Measurements from ENCODE around the gene MITF. TPM values are rescaled to one million over a fixed set of nuclear protein-coding genes. Genes with fewer than 3 reads are reported as not detected.

Gene MITF
- total RNA-seq, 3 donors from 2014 or later, result 3.2 to 56.1 (median 5.5) TPM

DNA sequence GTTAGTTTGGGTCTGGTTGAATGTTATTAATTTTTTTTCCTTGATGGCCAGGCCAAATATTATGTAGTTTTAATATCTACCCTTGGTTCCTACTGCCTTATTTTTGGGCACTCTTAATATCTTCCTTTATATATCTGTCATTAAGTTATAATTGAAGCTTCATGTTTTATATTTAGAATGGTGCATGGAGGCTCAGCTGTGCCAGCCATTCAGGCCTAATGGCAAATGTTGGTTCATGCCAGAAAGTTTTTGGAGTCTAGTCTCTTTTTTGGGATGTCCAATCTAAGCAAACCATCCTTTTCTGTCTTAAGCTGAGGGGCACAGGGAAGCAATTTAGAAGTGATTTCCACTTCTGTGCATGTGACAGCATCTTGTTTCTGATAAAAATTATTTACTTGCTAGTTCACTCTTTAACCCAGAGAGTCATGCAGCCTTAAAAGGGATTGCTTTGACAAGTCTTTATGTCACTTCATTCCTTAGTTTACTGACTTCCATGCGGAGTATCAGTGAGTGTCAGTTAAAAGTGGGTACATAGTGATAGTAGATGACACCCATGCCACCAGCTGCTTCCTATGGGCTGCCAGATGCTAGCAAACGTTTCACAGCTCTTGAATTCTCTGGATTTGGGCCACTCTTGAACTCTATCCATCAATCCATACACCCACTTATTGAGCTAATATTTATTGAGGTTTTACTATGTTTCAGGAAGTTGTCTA is 33.0 kb downstream of the MITF start:
- no peak for ATAC-seq
- Histone ChIP-seq H3K4me3 (no peak overlapping the region), H3K36me3 (ENCODE audit: low read depth) (no peaks in the 10 kb centered on the region), H3K9me3 (no peaks in the 10 kb centered on the region), H3K4me1 (ENCODE audit: low read depth) (no peaks in the 10 kb centered on the region)
- TF ChIP-seq, protein P1, sequence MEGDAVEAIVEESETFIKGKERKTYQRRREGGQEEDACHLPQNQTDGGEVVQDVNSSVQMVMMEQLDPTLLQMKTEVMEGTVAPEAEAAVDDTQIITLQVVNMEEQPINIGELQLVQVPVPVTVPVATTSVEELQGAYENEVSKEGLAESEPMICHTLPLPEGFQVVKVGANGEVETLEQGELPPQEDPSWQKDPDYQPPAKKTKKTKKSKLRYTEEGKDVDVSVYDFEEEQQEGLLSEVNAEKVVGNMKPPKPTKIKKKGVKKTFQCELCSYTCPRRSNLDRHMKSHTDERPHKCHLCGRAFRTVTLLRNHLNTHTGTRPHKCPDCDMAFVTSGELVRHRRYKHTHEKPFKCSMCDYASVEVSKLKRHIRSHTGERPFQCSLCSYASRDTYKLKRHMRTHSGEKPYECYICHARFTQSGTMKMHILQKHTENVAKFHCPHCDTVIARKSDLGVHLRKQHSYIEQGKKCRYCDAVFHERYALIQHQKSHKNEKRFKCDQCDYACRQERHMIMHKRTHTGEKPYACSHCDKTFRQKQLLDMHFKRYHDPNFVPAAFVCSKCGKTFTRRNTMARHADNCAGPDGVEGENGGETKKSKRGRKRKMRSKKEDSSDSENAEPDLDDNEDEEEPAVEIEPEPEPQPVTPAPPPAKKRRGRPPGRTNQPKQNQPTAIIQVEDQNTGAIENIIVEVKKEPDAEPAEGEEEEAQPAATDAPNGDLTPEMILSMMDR (IDR thresholded peaks at IDR 0.05), result no peak
- no peak for DNase-seq
- intact Hi-C loops (cut with DNase I, micrococcal nuclease), result no loop called here

DNA sequence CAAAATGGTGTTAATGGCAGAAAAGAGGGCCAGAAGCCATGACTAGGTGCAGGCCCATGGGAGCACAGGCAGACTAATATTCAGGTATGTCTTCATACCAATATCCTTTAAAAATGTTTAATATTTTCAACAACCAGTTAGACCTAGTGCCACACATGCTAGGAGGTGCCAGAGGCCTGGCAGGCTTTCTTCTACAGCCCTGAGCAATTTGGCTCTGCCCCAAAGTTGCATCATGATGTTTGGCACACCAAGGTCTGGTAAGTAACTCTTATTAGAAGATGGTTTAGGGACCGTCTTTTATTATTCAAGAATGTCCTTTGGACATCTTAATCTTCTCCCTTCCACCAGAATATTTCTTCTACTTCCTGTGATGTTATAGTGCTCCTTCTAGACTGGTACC is 34.8 kb downstream of the MITF start:
- no peak for ATAC-seq
- no peaks in the 10 kb centered on the region for H3K9me3 ChIP-seq
- no peaks in the 10 kb centered on the region for H3K36me3 ChIP-seq (ENCODE audit: low read depth)
- no peak for DNase-seq
- TF ChIP-seq, protein P1 (IDR thresholded peaks at IDR 0.05), result no peak
- no peaks in the 10 kb centered on the region for H3K4me1 ChIP-seq (ENCODE audit: low read depth)
- H3K4me3 ChIP-seq, result no peak overlapping the region
- intact Hi-C loops (cut with DNase I, micrococcal nuclease), result no loop called here

DNA sequence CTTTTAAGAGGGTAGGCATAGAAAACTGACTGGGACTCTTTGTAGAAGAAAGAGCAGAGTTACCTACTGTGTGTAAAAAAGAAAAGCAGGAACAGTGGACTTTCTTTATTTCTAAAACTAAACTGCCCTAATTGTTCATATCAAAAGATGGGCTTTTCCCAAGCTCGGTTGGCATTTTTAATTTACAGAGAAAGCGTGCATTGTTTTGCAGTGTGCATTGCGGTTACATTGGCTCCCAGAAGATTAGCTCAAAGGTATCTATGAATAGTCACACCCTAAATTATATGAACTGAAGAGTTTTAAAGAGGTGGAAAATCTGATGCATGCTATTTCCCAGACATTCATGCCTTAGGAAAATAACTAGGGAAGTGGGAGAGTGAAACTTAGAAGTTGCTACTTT is 36.5 kb downstream of the MITF start:
- intact Hi-C loops (cut with DNase I, micrococcal nuclease), result no loop called here
- no peak for DNase-seq
- no peak overlapping the region for H3K4me3 ChIP-seq
- TF ChIP-seq, protein P1 (IDR thresholded peaks at IDR 0.05), result no peak
- no peaks in the 10 kb centered on the region for H3K4me1 ChIP-seq (ENCODE audit: low read depth)
- no peaks in the 10 kb centered on the region for H3K9me3 ChIP-seq
- no peaks in the 10 kb centered on the region for H3K36me3 ChIP-seq (ENCODE audit: low read depth)
- ATAC-seq, result no peak

DNA sequence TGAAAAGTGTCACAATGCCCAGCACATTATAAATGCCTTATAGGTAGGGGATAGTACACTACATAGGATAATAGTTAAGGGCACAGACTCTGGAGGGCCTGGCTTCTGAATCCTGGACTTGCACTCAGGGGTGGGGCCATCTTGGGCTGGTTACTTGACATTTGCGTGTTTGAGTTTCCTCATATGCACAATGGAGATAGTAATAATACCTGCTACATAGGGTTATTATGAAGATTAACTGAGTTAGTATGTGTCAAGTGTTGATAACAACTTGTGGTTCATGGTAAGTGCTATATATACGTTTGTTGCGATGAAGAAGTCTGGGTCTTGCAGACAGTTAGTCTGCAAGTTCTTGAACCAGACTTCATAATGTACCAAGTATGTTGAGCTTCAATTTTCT is 37.0 kb downstream of the MITF start:
- Histone ChIP-seq H3K9me3 (no peaks in the 10 kb centered on the region), H3K36me3 (ENCODE audit: low read depth) (no peaks in the 10 kb centered on the region), H3K4me1 (ENCODE audit: low read depth) (no peaks in the 10 kb centered on the region), H3K4me3 (no peak overlapping the region)
- no peak for DNase-seq
- intact Hi-C loops (cut with DNase I, micrococcal nuclease), result no loop called here
- no peak for ATAC-seq
- TF ChIP-seq, protein P1 (IDR thresholded peaks at IDR 0.05), result no peak

DNA sequence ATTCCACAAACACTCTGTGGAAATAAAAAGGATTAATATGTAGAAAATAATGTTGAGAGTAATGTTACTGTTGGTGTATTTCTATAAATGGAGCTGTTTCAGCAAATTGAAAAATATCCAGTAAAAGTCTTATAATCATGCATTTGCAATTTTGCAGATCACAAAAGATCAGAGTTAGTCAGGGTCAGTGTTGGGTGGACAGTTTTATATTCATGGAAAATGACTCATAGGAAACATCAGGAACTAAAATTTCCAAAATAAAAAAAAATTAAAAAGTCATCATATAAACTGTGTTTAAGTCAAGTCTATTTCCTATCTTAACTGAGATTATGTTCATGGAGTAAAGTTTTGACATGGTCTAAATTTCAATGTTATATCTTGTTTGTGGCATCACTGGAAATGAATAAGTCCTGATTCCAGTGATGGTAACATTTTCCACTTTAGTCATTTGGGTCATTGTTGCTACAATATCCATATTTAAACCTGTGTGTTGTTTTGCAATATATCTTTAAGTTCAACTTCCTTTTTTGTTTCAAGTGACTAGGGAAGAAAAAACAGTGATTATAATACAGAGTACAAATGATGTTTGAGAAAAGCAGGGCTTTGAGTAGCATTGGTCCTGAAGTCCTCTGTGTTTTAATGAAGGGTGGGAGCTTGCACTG is 37.8 kb downstream of the MITF start:
- H3K9me3 ChIP-seq, result no peaks in the 10 kb centered on the region
- TF ChIP-seq, protein P1 (IDR thresholded peaks at IDR 0.05), result no peak
- H3K4me1 ChIP-seq (ENCODE audit: low read depth), result no peaks in the 10 kb centered on the region
- H3K36me3 ChIP-seq (ENCODE audit: low read depth), result no peaks in the 10 kb centered on the region
- DNase-seq, result no peak
- intact Hi-C loops (cut with DNase I, micrococcal nuclease), result no loop called here
- no peak overlapping the region for H3K4me3 ChIP-seq
- ATAC-seq, result no peak
